CD4-positive, alpha-beta T cell treated with Interleukin-6 at 100 ng/mL for 8 hours (primary cell): Measurements from ENCODE around the gene BABAM2.

Experiments
- DNase-seq: peaks from one replicate; pipeline ENCODE4 v3.0.0-alpha.2; 2020; ENCODE audit warnings: mixed read lengths, low spot score

The BABAM2 gene

GRCh38 chr2:28129955-28130695 is 239.6 kb downstream of the BABAM2 start:
- no peak for DNase-seq

- no peak for DNase-seq
Observed at GRCh38 chr2:28133778-28134177, 243.2 kb downstream of the BABAM2 start.

- DNase-seq: no peak
Observed at GRCh38 chr2:28134262-28134812, 243.8 kb downstream of the BABAM2 start.

- no peak for DNase-seq
Observed at GRCh38 chr2:28134857-28135256, 244.3 kb downstream of the BABAM2 start.

- no peak for DNase-seq
Observed at GRCh38 chr2:28135324-28135723, 244.8 kb downstream of the BABAM2 start.

GRCh38 chr2:28135799-28136198 is 245.3 kb downstream of the BABAM2 start:
- no peak for DNase-seq

GRCh38 chr2:28136556-28136955 is 246.0 kb downstream of the BABAM2 start:
- DNase-seq: no peak

GRCh38 chr2:28137221-28137620 is 246.7 kb downstream of the BABAM2 start:
- DNase-seq: no peak

- DNase-seq: no peak
Observed at GRCh38 chr2:28142386-28142785, 251.9 kb downstream of the BABAM2 start.

- DNase-seq: no peak
Observed at GRCh38 chr2:28148000-28148399, 257.5 kb downstream of the BABAM2 start.

GRCh38 chr2:28148566-28148965 is 258.0 kb downstream of the BABAM2 start:
- DNase-seq: no peak

- no peak for DNase-seq
Observed at GRCh38 chr2:28150236-28150915, 259.8 kb downstream of the BABAM2 start.

GRCh38 chr2:28150994-28151393 is 260.5 kb downstream of the BABAM2 start:
- no peak for DNase-seq

- no peak for DNase-seq
Observed at GRCh38 chr2:28152585-28153280, 262.2 kb downstream of the BABAM2 start.

GRCh38 chr2:28153851-28154250 is 263.3 kb downstream of the BABAM2 start:
- DNase-seq: no peak

- DNase-seq: no peak
Observed at GRCh38 chr2:28155086-28155485, 264.6 kb downstream of the BABAM2 start.

- no peak for DNase-seq
Observed at GRCh38 chr2:28155627-28156026, 265.1 kb downstream of the BABAM2 start.

- no peak for DNase-seq
Observed at GRCh38 chr2:28158791-28159190, 268.3 kb downstream of the BABAM2 start.

GRCh38 chr2:28160986-28161425 is 270.5 kb downstream of the BABAM2 start:
- DNase-seq: no peak

GRCh38 chr2:28161466-28161865 is 270.9 kb downstream of the BABAM2 start:
- DNase-seq: no peak

- DNase-seq: no peak
Observed at GRCh38 chr2:28162564-28162963, 272.0 kb downstream of the BABAM2 start.

GRCh38 chr2:28163028-28163427 is 272.5 kb downstream of the BABAM2 start:
- DNase-seq: no peak
